ENCODE measurements around the gene FN3KRP.
"Not testable (repeated sequence)": the region's sequence is repeated elsewhere in the genome, so short reads cannot be mapped to it uniquely, and the experiment has no call there.

Gene FN3KRP

DNA sequence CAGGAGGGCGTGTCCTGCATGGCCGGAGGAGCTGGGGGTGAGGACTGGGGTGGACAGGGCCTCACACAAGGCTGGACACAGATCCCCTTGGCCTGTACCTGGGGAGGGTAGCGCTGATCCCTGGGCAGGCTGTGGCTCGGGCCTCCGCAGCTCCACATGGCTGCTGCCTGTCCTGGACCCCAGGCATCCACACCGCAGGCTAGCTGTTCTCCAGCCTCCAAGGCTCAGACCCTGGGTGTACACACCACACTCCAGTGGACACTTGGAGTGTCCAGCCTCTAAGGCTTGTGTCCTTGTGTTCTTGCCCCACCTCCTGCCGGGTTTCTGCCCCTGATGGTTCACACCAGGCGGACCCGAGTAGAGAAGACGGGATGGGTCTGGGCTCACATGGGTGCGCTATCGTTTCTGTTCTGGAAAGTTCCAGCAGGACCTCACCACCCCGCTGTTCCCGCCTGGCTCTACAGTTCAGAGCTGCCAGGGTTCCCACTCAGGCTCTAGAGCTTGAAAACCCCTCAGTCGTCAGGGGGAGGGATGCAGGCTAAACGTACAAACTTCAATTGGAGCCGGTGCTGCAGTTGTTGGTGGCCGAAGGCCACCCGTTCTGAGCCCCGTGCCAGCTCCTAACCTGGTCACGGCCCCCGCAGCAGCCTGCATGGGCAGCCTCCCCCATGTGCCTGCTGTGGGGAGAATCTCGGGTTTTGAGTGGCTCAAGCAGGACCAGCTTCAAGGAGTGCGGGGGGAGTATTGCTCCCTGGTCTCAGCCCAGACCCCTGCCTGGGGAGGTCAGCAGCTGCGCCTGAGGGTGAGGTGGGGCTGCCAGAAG, 6.6 kb upstream of the FN3KRP start:
- DNase-seq = no peak

- no peak for DNase-seq
Measured at GRCh38 chr17:82710499-82711232, 5.8 kb upstream of the FN3KRP start.

DNA sequence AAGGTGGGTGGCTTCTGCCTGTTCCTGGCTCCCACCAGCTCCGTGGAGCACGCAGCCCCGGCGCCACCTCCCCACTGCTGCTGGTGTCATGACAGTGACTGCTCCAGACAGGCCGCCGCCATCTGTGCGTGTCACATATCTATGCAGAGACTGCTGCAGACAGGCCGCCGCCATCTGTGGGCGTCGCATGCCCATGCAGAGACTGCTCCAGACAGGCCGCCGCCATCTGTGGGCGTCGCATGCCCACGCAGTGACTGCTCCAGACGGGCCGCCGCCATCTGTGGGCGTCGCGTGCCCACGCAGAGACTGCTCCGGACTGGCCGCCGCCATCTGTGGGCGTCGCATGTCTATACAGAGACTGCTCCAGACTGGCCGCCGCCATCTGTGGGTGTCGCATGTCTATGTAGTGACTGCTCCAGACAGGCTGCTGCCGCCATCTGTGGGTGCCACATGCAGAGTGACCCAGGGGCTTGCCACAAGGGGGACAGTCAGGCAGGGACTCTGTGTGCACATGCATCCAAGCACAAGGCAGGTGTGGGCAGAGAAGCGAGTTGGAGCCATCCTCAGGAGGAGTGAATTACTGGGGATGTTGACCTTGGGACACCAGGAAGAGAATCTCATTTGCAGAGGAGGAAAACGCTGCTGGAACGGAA, 3.3 kb upstream of the FN3KRP start:
- DNase-seq = no peak

GRCh38 chr17:82718986-82719685, 2.6 kb downstream of the FN3KRP start:
- peak; percentile 6 for DNase-seq

- DNase-seq = no peak
Measured at GRCh38 chr17:82720204-82720603, 3.7 kb downstream of the FN3KRP start.

- no peak for DNase-seq
Measured at GRCh38 chr17:82722341-82723013, 6.0 kb downstream of the FN3KRP start.

GRCh38 chr17:82723169-82723807, 6.8 kb downstream of the FN3KRP start:
- no peak for DNase-seq

- DNase-seq = no peak
Measured at GRCh38 chr17:82726427-82726826, 9.9 kb downstream of the FN3KRP start.

- DNase-seq = no peak
Measured at GRCh38 chr17:82729479-82730260, 13.2 kb downstream of the FN3KRP start.

DNA sequence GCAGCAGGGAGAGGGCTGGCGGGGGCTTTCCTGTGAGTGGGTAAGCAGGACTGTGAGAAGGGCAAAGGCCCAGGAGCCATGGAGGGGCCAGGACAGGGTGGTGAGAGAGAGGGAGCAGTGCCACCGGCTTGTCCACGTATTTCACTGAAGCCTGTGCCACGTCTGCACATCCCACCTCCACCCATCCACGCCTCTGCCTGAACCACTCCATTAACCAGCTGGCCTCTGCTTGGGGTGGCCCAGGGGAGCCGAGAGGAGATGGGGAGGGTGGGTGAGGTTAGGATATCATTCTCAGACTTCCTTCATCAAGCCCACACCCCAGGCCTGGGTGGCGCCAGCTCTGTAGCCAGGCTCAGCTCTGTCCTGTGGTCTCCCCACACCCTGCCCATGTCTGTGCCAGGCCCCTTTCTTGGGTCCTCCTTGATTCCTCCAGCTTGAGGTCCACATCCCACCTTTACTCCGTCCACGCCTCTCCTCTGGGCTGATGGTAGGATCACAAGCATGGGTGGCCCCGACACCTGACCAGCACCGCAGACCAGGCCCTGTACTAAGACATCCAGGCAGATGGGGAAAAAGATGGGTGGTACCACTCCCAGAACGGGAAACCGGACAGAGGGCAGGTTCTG, 15.7 kb downstream of the FN3KRP start:
- no peak for DNase-seq

DNA sequence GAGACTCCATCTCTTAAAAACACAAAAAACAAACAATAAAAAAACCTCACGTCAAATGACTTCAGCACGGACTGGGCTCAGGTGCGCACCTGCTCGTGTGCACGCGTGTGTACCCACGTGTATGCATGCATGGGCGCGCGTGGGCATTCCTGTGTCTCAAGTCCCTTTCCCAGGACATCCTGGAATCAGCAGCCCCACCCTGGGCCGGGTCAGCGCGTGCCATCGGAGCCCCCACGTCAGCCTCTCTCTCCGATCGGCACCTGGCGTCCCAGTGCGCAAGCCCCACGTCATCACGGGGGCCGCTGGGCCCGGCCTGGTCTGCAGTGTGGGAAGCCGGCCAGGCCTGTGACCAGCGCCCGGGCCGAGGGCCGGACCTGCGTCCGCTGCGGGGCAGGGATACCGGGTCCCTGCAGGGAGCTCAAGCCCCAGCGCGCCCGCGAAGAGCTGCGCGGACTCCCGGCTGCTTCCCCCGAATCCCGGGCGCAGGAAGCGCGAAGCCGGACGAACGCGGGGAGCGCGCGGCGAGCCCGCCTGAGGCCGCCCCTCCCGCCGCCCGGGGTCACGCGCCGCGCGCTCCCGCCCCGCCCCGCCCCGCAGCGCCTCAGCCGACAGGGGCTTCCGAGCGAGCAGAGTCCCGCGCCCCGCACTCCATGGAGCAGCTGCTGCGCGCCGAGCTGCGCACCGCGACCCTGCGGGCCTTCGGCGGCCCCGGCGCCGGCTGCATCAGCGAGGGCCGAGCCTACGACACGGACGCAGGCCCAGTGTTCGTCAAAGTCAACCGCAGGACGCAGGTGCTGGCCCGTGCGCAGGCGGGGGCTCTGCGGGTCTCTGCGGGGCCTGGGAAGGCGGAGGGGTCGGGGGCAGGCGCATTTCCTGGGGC, 18.7 kb downstream of the FN3KRP start, which contains the start of gene FN3K:
Gene FN3K (plus strand): TSS at position 629 of the 880 bp plus-strand sequence. CDS start 22 bp downstream, at position 651.
- peak; percentile 54 for DNase-seq

- no peak for DNase-seq
Measured at GRCh38 chr17:82736511-82737185, 20.1 kb downstream of the FN3KRP start.

GRCh38 chr17:82737967-82738877, 21.7 kb downstream of the FN3KRP start:
- DNase-seq = no peak

DNA sequence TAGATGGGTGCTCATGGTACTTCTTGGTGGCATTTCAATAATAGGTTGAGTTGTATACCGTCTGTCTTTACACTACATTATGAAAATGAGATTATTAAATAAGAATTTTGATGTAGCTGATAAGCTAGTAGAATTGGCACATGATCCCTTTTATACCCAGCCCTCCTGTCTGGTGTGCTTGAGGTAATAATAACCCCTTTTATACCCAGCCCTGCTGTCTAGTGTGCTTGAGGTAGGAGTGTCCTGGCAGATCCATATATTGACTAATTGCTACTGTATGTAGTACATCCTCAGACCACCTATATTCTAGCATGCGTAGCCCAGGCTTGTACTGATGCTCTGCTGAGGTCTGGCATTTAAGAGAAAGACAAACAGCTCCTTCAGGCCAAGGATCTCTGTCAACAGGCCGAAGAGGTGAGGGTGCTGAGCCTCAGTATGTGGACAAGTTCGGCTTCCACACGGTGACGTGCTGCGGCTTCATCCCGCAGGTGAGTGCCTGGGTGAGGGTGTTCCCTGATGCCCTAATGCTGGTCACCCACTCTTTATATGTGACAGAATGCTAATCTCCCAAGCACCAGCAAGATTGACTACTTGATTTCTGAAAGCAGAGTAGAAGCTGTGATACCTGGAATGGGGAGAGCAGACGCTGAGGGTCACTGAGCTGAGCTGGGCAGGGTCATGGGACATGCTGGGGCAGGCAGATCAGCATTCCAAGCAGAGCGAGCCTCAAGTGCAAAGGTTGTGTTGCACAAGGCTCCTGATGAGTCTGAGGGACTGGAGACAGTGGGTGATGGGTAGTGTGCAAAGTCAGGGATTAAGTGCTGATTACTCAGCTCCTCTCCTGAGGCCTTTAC, 24.6 kb downstream of the FN3KRP start:
- no peak for DNase-seq

DNA sequence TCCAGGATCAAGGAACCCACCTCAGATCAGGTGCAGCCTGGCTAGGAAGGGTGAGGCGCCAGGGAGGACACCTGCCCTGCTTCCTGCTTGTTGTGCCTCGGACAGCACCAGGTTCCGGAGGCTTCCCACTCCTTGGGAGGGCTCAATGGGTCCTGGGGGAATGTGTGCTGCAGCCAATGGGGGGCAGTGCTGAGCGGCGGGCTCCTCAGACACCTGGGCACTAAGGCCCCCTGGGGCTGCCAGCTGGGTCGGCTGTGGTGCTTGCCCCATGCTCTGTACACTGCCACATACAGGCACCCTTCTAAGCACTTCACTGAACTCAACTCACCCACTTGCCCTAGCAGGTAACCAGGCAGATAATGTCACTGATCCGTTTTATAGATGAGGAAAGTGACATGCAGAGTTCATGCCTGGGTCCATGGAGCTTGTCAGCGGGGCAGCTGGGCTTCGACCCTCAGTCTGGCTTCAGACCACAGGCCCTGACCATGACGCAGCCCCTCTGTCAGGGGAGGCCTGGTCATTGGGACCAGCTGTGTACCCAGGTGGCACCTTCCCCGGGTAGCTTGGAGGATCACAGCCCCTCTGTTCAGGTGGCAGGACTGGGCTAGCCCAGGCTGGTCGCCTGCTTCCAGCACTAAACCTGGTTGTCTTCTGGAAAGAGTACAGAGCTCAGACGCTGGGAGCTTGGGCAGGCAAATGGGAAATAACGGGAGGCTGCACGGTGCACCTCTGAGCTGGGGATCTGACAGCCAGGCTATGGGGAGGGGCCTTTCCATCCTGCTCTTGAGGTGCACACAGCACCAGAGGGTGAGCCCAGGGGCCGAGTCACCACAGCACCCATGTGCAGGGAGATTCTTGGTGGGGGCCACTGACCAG, 27.1 kb downstream of the FN3KRP start:
- no peak for DNase-seq

GRCh38 chr17:82744736-82745135, 28.2 kb downstream of the FN3KRP start:
- not testable (repeated sequence) for DNase-seq
